ENCODE measurements around the gene FCRL6.
A peak's percentile ranks its signal among the peaks of the same experiment; 100 is the strongest.

The FCRL6 gene

DNA sequence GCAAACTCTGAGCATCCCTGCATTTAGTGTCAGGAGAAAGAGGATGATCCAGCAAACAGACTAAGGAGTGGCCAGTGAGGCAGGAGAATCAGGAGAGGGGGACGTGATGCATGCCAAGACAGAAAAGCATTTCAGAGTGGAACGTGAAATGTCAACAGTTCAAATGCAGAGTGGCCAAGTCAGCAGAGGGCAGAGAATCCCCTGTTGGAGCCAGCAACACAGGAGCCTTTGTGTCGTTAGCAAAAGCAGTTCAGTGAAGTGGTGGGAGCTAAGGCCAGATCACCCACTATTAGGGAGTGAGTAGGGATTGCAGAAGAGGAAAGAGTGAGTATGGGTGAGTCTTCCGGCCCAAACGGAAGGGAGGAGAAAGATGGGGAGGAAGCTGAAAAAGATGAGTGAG, 6.6 kb upstream of the FCRL6 start:
- Histone ChIP-seq H3K4me3 (ENCODE audit: low read length) (no peak overlapping the region), H3K79me2 (ENCODE audit: control insufficient read depth, low read length) (no peaks in the 10 kb centered on the region), H3K9me3 (ENCODE audit: control insufficient read depth, insufficient read depth, low read length) (no peaks in the 10 kb centered on the region), H3K36me3 (ENCODE audit: control insufficient read depth, low read length) (no peaks in the 10 kb centered on the region), H4K20me1 (ENCODE audit: control insufficient read depth, insufficient read depth, low read depth, low read length) (no peaks in the 10 kb centered on the region), H3K27me3 (ENCODE audit: control insufficient read depth, low read length) (peaks cover 32% of the 10 kb centered on the region), H3K9me2 (replicated peaks; ENCODE audit: control insufficient read depth, low read length) (no peaks in the 10 kb centered on the region), H3K4me2 (ENCODE audit: low read length) (no peak overlapping the region), H3F3A (ENCODE audit: control insufficient read depth, insufficient read depth) (no peaks in the 10 kb centered on the region), H3K27ac (ENCODE audit: low read depth, low read length) (no peak overlapping the region), H3K4me1 (ENCODE audit: control insufficient read depth, low read length) (no peaks in the 10 kb centered on the region)
- TF ChIP-seq EZH2phosphoT487 (IDR thresholded peaks at IDR 0.05; ENCODE audit: borderline replicate concordance, low read length), result no peak
- TF ChIP-seq, protein P1, sequence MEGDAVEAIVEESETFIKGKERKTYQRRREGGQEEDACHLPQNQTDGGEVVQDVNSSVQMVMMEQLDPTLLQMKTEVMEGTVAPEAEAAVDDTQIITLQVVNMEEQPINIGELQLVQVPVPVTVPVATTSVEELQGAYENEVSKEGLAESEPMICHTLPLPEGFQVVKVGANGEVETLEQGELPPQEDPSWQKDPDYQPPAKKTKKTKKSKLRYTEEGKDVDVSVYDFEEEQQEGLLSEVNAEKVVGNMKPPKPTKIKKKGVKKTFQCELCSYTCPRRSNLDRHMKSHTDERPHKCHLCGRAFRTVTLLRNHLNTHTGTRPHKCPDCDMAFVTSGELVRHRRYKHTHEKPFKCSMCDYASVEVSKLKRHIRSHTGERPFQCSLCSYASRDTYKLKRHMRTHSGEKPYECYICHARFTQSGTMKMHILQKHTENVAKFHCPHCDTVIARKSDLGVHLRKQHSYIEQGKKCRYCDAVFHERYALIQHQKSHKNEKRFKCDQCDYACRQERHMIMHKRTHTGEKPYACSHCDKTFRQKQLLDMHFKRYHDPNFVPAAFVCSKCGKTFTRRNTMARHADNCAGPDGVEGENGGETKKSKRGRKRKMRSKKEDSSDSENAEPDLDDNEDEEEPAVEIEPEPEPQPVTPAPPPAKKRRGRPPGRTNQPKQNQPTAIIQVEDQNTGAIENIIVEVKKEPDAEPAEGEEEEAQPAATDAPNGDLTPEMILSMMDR (IDR thresholded peaks at IDR 0.05; ENCODE audit: low read depth, low read length, poor library complexity, severe bottlenecking), result no peak

DNA sequence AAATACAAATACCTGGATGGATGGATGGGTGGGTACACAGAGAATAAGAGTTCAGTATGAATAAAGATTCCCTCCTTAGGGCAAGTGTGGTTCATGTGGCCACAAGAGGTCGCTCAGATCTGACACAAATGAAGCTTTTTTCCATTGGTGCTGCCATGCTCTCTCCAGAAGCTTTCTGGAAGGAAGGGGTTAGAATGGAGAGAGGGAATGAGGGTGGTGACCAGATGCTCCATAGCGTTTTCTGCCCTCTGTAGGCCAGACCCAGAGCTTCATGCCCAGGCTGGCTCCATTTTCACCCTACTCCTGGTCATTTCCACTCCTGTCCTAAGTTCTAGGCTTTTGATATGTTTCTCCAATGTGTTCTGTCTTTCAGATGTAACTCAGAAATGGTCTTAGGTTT, 3.3 kb upstream of the FCRL6 start:
- no peaks in the 10 kb centered on the region for H3F3A ChIP-seq (ENCODE audit: control insufficient read depth, insufficient read depth)
- H3K27ac ChIP-seq (ENCODE audit: low read depth, low read length), result no peak overlapping the region
- H3K4me3 ChIP-seq (ENCODE audit: low read length), result no peak overlapping the region
- H3K9me3 ChIP-seq (ENCODE audit: control insufficient read depth, insufficient read depth, low read length), result no peaks in the 10 kb centered on the region
- no peaks in the 10 kb centered on the region for H3K4me1 ChIP-seq (ENCODE audit: control insufficient read depth, low read length)
- no peaks in the 10 kb centered on the region for H3K9me2 ChIP-seq (replicated peaks; ENCODE audit: control insufficient read depth, low read length)
- H4K20me1 ChIP-seq (ENCODE audit: control insufficient read depth, insufficient read depth, low read depth, low read length), result no peaks in the 10 kb centered on the region
- H3K36me3 ChIP-seq (ENCODE audit: control insufficient read depth, low read length), result no peaks in the 10 kb centered on the region
- no peak overlapping the region for H3K4me2 ChIP-seq (ENCODE audit: low read length)
- H3K79me2 ChIP-seq (ENCODE audit: control insufficient read depth, low read length), result no peaks in the 10 kb centered on the region
- TF ChIP-seq, protein P1 (IDR thresholded peaks at IDR 0.05; ENCODE audit: low read depth, low read length, poor library complexity, severe bottlenecking), result peak; percentile 80
- no peak for TF ChIP-seq EZH2phosphoT487 (IDR thresholded peaks at IDR 0.05; ENCODE audit: borderline replicate concordance, low read length)
- H3K27me3 ChIP-seq (ENCODE audit: control insufficient read depth, low read length), result peaks cover 60% of the 10 kb centered on the region

DNA sequence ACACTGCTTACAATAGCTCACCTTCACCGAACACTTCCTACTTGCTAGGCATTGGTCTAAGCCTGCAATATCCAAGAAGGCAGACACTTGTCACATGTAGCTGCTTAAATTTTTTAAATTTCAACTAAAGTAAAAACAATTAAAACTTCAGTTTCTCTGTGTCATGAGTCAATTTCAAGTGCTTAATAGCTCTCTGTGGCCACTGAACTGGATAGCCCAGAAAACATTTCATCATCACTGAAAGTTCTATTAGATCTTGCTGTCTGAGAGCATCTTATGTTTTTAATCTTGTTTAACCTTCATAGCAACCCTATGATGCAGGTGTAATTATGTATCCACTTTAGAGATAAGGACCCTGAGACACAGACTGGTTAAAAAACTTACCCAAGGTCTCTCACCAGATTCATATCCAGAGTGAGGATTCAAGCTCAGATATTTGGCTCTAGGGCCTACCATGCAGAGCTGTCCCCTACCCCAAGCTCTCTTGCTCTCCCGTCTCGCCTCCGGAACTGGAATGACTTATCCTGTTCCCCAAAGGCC, 2.6 kb upstream of the FCRL6 start:
- Histone ChIP-seq H4K20me1 (ENCODE audit: control insufficient read depth, insufficient read depth, low read depth, low read length) (no peaks in the 10 kb centered on the region), H3K4me1 (ENCODE audit: control insufficient read depth, low read length) (no peaks in the 10 kb centered on the region), H3K4me2 (ENCODE audit: low read length) (no peak overlapping the region), H3K9me2 (replicated peaks; ENCODE audit: control insufficient read depth, low read length) (no peaks in the 10 kb centered on the region), H3K79me2 (ENCODE audit: control insufficient read depth, low read length) (no peaks in the 10 kb centered on the region), H3K27me3 (ENCODE audit: control insufficient read depth, low read length) (peaks cover 65% of the 10 kb centered on the region), H3K36me3 (ENCODE audit: control insufficient read depth, low read length) (no peaks in the 10 kb centered on the region), H3K9me3 (ENCODE audit: control insufficient read depth, insufficient read depth, low read length) (no peaks in the 10 kb centered on the region), H3K27ac (ENCODE audit: low read depth, low read length) (no peak overlapping the region), H3F3A (ENCODE audit: control insufficient read depth, insufficient read depth) (no peaks in the 10 kb centered on the region), H3K4me3 (ENCODE audit: low read length) (no peak overlapping the region)
- TF ChIP-seq, protein P1 (IDR thresholded peaks at IDR 0.05; ENCODE audit: low read depth, low read length, poor library complexity, severe bottlenecking), result no peak
- no peak for TF ChIP-seq EZH2phosphoT487 (IDR thresholded peaks at IDR 0.05; ENCODE audit: borderline replicate concordance, low read length)
